B cell (primary cell): ENCODE data around the gene EIF3B.
"Not testable (repeated sequence)": the region's sequence is repeated elsewhere in the genome, so short reads cannot be mapped to it uniquely, and the experiment has no call there.

ENCODE experiments used
- CTCF ChIP-seq: fragments of 200-600 bp; IDR thresholded peaks from one replicate; pipeline ENCODE4 v1.8.0; 2022; ENCODE audit warnings: antibody characterized with exemption, mild to moderate bottlenecking
- EZH2 ChIP-seq: IDR thresholded peaks from 2 replicates; pipeline ENCODE4 v1.6.1; 2012; ENCODE audit warnings: borderline replicate concordance, low read depth, mild to moderate bottlenecking, moderate library complexity, low read length; ENCODE audit not compliant: insufficient read depth, poor library complexity, severe bottlenecking

- TF ChIP-seq CTCF, EZH2: not testable (repeated sequence)
Observed at GRCh38 chr7:2314956-2315530, 39.6 kb upstream of the EIF3B start.
